ENCODE results near the gene PLCB1.

Gene PLCB1

GRCh38 chr20:8151372-8151771 lies 19.3 kb downstream of the PLCB1 start:
- Histone ChIP-seq H3K4me3 (replicated peaks; ENCODE audit: low read depth, low read length) (no peak overlapping the region), H3K36me3 (ENCODE audit: control insufficient read depth, insufficient read depth, low read length) (no peaks in the 10 kb centered on the region), H3K27me3 (replicated peaks; ENCODE audit: control insufficient read depth, insufficient read depth, low read length) (no peaks in the 10 kb centered on the region)
- TF ChIP-seq CTCF (IDR thresholded peaks at IDR 0.05; ENCODE audit: insufficient read depth, low read length, poor library complexity, severe bottlenecking), result no peak
- no peak for DNase-seq (ENCODE audit: extremely low read depth, insufficient read length)

GRCh38 chr20:8152183-8152582 lies 20.1 kb downstream of the PLCB1 start:
- no peak for TF ChIP-seq CTCF (IDR thresholded peaks at IDR 0.05; ENCODE audit: insufficient read depth, low read length, poor library complexity, severe bottlenecking)
- no peak for DNase-seq (ENCODE audit: extremely low read depth, insufficient read length)

GRCh38 chr20:8152847-8153246 lies 20.8 kb downstream of the PLCB1 start:
- no peak overlapping the region for H3K4me3 ChIP-seq (replicated peaks; ENCODE audit: low read depth, low read length)
- no peak for TF ChIP-seq CTCF (IDR thresholded peaks at IDR 0.05; ENCODE audit: insufficient read depth, low read length, poor library complexity, severe bottlenecking)
- no peaks in the 10 kb centered on the region for H3K36me3 ChIP-seq (ENCODE audit: control insufficient read depth, insufficient read depth, low read length)
- H3K27me3 ChIP-seq (replicated peaks; ENCODE audit: control insufficient read depth, insufficient read depth, low read length), result no peaks in the 10 kb centered on the region
- DNase-seq (ENCODE audit: extremely low read depth, insufficient read length), result no peak

More at GRCh38 chr20:8152183-8152582, 20.1 kb downstream of the PLCB1 start:
- H3K27me3 ChIP-seq (replicated peaks; ENCODE audit: control insufficient read depth, insufficient read depth, low read length), result no peaks in the 10 kb centered on the region
- no peaks in the 10 kb centered on the region for H3K36me3 ChIP-seq (ENCODE audit: control insufficient read depth, insufficient read depth, low read length)
- H3K4me3 ChIP-seq (replicated peaks; ENCODE audit: low read depth, low read length), result no peak overlapping the region

- H3K27me3 ChIP-seq (replicated peaks; ENCODE audit: control insufficient read depth, insufficient read depth, low read length), result no peaks in the 10 kb centered on the region
- H3K36me3 ChIP-seq (ENCODE audit: control insufficient read depth, insufficient read depth, low read length), result no peaks in the 10 kb centered on the region
- TF ChIP-seq CTCF (IDR thresholded peaks at IDR 0.05; ENCODE audit: insufficient read depth, low read length, poor library complexity, severe bottlenecking), result no peak
- no peak overlapping the region for H3K4me3 ChIP-seq (replicated peaks; ENCODE audit: low read depth, low read length)
- DNase-seq (ENCODE audit: extremely low read depth, insufficient read length), result peak; percentile 30
Measured at GRCh38 chr20:8153281-8153908, 21.3 kb downstream of the PLCB1 start.

GRCh38 chr20:8154638-8155037 lies 22.6 kb downstream of the PLCB1 start:
- no peak for TF ChIP-seq CTCF (IDR thresholded peaks at IDR 0.05; ENCODE audit: insufficient read depth, low read length, poor library complexity, severe bottlenecking)
- no peak for DNase-seq (ENCODE audit: extremely low read depth, insufficient read length)
- no peak overlapping the region for H3K4me3 ChIP-seq (replicated peaks; ENCODE audit: low read depth, low read length)

GRCh38 chr20:8155229-8155628 lies 23.2 kb downstream of the PLCB1 start:
- H3K4me3 ChIP-seq (replicated peaks; ENCODE audit: low read depth, low read length), result no peak overlapping the region
- H3K27me3 ChIP-seq (replicated peaks; ENCODE audit: control insufficient read depth, insufficient read depth, low read length), result no peaks in the 10 kb centered on the region
- no peak for DNase-seq (ENCODE audit: extremely low read depth, insufficient read length)
- H3K36me3 ChIP-seq (ENCODE audit: control insufficient read depth, insufficient read depth, low read length), result no peaks in the 10 kb centered on the region
- TF ChIP-seq CTCF (IDR thresholded peaks at IDR 0.05; ENCODE audit: insufficient read depth, low read length, poor library complexity, severe bottlenecking), result no peak

More at GRCh38 chr20:8154638-8155037, 22.6 kb downstream of the PLCB1 start:
- H3K36me3 ChIP-seq (ENCODE audit: control insufficient read depth, insufficient read depth, low read length), result no peaks in the 10 kb centered on the region
- H3K27me3 ChIP-seq (replicated peaks; ENCODE audit: control insufficient read depth, insufficient read depth, low read length), result no peaks in the 10 kb centered on the region

All from GM06990 (cell line).